ENCODE data around the gene OR2F2.

DNA sequence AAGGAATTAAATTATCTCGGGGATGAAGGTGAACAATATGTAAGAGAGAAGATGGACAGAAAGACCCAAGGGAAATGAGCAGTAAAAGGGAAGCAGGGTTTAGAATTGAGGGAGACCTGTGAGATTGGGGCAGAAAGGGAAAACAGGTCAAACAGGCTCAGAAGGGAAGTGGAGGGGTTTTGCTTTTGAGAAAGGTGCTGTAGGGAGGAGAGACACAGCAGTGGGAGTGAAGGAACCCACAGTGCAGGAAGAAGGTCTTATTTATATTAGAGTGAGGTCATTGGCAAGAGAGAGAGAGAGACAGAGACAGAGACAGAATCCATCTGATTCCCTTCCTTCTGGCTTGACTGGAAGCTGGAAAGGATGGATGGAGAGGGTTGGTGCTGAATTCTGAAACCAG lies 29.5 kb upstream of the OR2F2 start:
- no peak for TF ChIP-seq POLR2A (IDR thresholded peaks at IDR 0.05)
- TF ChIP-seq, protein P1, sequence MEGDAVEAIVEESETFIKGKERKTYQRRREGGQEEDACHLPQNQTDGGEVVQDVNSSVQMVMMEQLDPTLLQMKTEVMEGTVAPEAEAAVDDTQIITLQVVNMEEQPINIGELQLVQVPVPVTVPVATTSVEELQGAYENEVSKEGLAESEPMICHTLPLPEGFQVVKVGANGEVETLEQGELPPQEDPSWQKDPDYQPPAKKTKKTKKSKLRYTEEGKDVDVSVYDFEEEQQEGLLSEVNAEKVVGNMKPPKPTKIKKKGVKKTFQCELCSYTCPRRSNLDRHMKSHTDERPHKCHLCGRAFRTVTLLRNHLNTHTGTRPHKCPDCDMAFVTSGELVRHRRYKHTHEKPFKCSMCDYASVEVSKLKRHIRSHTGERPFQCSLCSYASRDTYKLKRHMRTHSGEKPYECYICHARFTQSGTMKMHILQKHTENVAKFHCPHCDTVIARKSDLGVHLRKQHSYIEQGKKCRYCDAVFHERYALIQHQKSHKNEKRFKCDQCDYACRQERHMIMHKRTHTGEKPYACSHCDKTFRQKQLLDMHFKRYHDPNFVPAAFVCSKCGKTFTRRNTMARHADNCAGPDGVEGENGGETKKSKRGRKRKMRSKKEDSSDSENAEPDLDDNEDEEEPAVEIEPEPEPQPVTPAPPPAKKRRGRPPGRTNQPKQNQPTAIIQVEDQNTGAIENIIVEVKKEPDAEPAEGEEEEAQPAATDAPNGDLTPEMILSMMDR (IDR thresholded peaks at IDR 0.05) = no peak

All from heart left ventricle (tissue), 13 donors.